Glutamatergic neuron (in vitro differentiated cells): Measurements from ENCODE around the gene MED29. TPM values are rescaled to one million over a fixed set of nuclear protein-coding genes. Genes with fewer than 3 reads are reported as not detected.

Experiments
- DNase-seq: peaks from one replicate; pipeline ENCODE4 v3.0.0; 2022
- H3K27ac Mint-ChIP-seq: one replicate; pipeline ENCODE4 v1.8.0; 2020; ENCODE audit warnings: mild to moderate bottlenecking, mixed read lengths, inconsistent platforms; ENCODE audit not compliant: unreplicated experiment
- H3K27me3 Mint-ChIP-seq: one replicate; pipeline ENCODE4 v1.8.0; 2020; ENCODE audit warnings: mild to moderate bottlenecking, moderate library complexity, mixed read lengths, inconsistent platforms; ENCODE audit not compliant: unreplicated experiment
- H3K36me3 Mint-ChIP-seq: one replicate; pipeline ENCODE4 v1.8.0; 2020; ENCODE audit warnings: mild to moderate bottlenecking, mixed read lengths, inconsistent platforms; ENCODE audit not compliant: unreplicated experiment
- H3K4me1 Mint-ChIP-seq: one replicate; pipeline ENCODE4 v1.8.0; 2020; ENCODE audit warnings: mild to moderate bottlenecking, low read depth, mixed read lengths, inconsistent platforms; ENCODE audit not compliant: unreplicated experiment
- H3K4me3 Mint-ChIP-seq: one replicate; pipeline ENCODE4 v1.8.0; 2020; ENCODE audit warnings: mild to moderate bottlenecking, mixed read lengths, inconsistent platforms; ENCODE audit not compliant: unreplicated experiment
- H3K9me3 Mint-ChIP-seq: one replicate; pipeline ENCODE4 v1.8.0; 2020; ENCODE audit warnings: mild to moderate bottlenecking, moderate library complexity, mixed read lengths, inconsistent platforms; ENCODE audit not compliant: unreplicated experiment
- microRNA-seq: library from miRNA; unstranded; fragments of <30 nt; microRNA quantifications from one replicate; pipeline ENCODE4, GENCODE V29; 2020; ENCODE audit not compliant: unreplicated experiment
- total RNA-seq: library from RNA; stranded (reverse); fragmentation: NEBNext Ultra II Directional; extraction: Animal tissue kit (Norgen Biotek cat#: 25700); gene quantifications from one replicate; pipeline ENCODE4 v1.2.1, GENCODE V29; 2021; ENCODE audit not compliant: unreplicated experiment
- TF ChIP-seq, protein P1 (sequence below): fragments of 200-600 bp; sonication (generic); IDR thresholded peaks from one replicate; pipeline ENCODE4 v1.5.0; 2021; ENCODE audit not compliant: partially characterized antibody, unreplicated experiment

Gene MED29
- total RNA-seq, 1 donor from 2014 or later: 30.1 TPM

GRCh38 chr19:39449116-39449797, 58.1 kb downstream of the MED29 start:
- DNase-seq: no peak
- Mint-ChIP-seq H3K27ac (peak overlapping the region; percentile 24), H3K4me3 (peak overlapping the region; percentile 18), H3K36me3 (no peaks in the 10 kb centered on the region), H3K9me3 (peaks cover 4% of the 10 kb centered on the region), H3K27me3 (peaks cover 7% of the 10 kb centered on the region), H3K4me1 (peaks cover 19% of the 10 kb centered on the region)
- TF ChIP-seq, protein P1, sequence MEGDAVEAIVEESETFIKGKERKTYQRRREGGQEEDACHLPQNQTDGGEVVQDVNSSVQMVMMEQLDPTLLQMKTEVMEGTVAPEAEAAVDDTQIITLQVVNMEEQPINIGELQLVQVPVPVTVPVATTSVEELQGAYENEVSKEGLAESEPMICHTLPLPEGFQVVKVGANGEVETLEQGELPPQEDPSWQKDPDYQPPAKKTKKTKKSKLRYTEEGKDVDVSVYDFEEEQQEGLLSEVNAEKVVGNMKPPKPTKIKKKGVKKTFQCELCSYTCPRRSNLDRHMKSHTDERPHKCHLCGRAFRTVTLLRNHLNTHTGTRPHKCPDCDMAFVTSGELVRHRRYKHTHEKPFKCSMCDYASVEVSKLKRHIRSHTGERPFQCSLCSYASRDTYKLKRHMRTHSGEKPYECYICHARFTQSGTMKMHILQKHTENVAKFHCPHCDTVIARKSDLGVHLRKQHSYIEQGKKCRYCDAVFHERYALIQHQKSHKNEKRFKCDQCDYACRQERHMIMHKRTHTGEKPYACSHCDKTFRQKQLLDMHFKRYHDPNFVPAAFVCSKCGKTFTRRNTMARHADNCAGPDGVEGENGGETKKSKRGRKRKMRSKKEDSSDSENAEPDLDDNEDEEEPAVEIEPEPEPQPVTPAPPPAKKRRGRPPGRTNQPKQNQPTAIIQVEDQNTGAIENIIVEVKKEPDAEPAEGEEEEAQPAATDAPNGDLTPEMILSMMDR: no peak

Small RNA genes lying within 50 kb of the gene (microRNA-seq; reads per million reads assigned to microRNA genes)
- gene MIR4530: not detected

Other genes with a start within 250 kb of the MED29 start
- gene NCCRP1, start 194.4 kb upstream of the MED29 start, total RNA-seq: 0.61 TPM
- gene SYCN, start 187.1 kb upstream of the MED29 start, total RNA-seq: not detected
- gene IFNL3, start 146.4 kb upstream of the MED29 start, total RNA-seq: not detected
- not detected for gene IFNL4, start 142.5 kb upstream of the MED29 start, total RNA-seq
- not detected for gene IFNL2, start 123.0 kb upstream of the MED29 start, total RNA-seq
- not detected for gene IFNL1, start 95.0 kb upstream of the MED29 start, total RNA-seq
- gene LRFN1, start 70.5 kb upstream of the MED29 start, total RNA-seq: 56.3 TPM
- gene GMFG, start 55.3 kb upstream of the MED29 start, total RNA-seq: 1.2 TPM
- 119 TPM for gene SAMD4B, start 49.0 kb upstream of the MED29 start, total RNA-seq
- gene PAF1, start 272 bp upstream of the MED29 start, total RNA-seq: 36.2 TPM
- 3.1 TPM for gene ZFP36, start 15.5 kb downstream of the MED29 start, total RNA-seq
- gene PLEKHG2, start 21.3 kb downstream of the MED29 start, total RNA-seq: 205 TPM
- gene RPS16, start 44.6 kb downstream of the MED29 start, total RNA-seq: 912 TPM
- gene SUPT5H, start 54.2 kb downstream of the MED29 start, total RNA-seq: 160 TPM
- 256 TPM for gene TIMM50, start 89.5 kb downstream of the MED29 start, total RNA-seq
- gene DLL3, start 107.6 kb downstream of the MED29 start, total RNA-seq: 788 TPM
- gene SELENOV, start 123.8 kb downstream of the MED29 start, total RNA-seq: 9.9 TPM
- 7.6 TPM for gene EID2B, start 141.5 kb downstream of the MED29 start, total RNA-seq
- gene EID2, start 148.8 kb downstream of the MED29 start, total RNA-seq: 20.2 TPM
- not detected for gene LGALS13, start 211.1 kb downstream of the MED29 start, total RNA-seq